Neural cell (in vitro differentiated cells): ENCODE results near the gene RAB17. TPM values are rescaled to one million over a fixed set of nuclear protein-coding genes. Genes with fewer than 3 reads are reported as not detected.

Experiments
- H2AFZ ChIP-seq: fragments of 200-600, 300-800 bp; sonication (generic), shearing (Covaris generic); 2 replicates; pipeline ENCODE4 v1.6.0; 2014; ENCODE audit warnings: low read depth, mild to moderate bottlenecking, antibody characterized with exemption, low read length, moderate library complexity
- H3F3A ChIP-seq: fragments of 200-600 bp; shearing (Covaris generic); 2 replicates; pipeline ENCODE4 v1.6.1; 2016; ENCODE audit warnings: mild to moderate bottlenecking, moderate library complexity, mixed read lengths, antibody characterized with exemption, low read length; ENCODE audit not compliant: insufficient read depth, poor library complexity, severe bottlenecking
- H3K27ac ChIP-seq: fragments of 200-600, 300-800 bp; sonication (generic), shearing (Covaris generic); 2 replicates; pipeline ENCODE4 v1.5.1; 2014; ENCODE audit warnings: mild to moderate bottlenecking, low read length, moderate library complexity
- H3K27me3 ChIP-seq: fragments of 300-800, 200-600 bp; sonication (generic), shearing (Covaris generic); 2 replicates; pipeline ENCODE4 v1.6.0; 2014; ENCODE audit warnings: mild to moderate bottlenecking, low read depth, low read length, moderate library complexity; ENCODE audit not compliant: insufficient read depth
- H3K36me3 ChIP-seq: fragments of 300-800, 200-600 bp; sonication (generic), shearing (Covaris generic); 2 replicates; pipeline ENCODE4 v1.5.1; 2014; ENCODE audit warnings: mild to moderate bottlenecking, antibody characterized with exemption, low read length, moderate library complexity; ENCODE audit not compliant: insufficient read depth
- H3K4me2 ChIP-seq: fragments of 300-800, 200-600 bp; sonication (generic), shearing (Covaris generic); 2 replicates; pipeline ENCODE4 v1.6.0; 2014; ENCODE audit warnings: mild to moderate bottlenecking, low read length
- H3K4me3 ChIP-seq: fragments of 300-800, 200-600 bp; sonication (generic), shearing (Covaris generic); 2 replicates; pipeline ENCODE4 v1.5.1; 2014; ENCODE audit warnings: mild to moderate bottlenecking, low read length, moderate library complexity
- H3K79me2 ChIP-seq: fragments of 200-600 bp; shearing (Covaris generic); replicated peaks from 2 replicates; pipeline ENCODE4 v1.6.0; 2014; ENCODE audit warnings: mild to moderate bottlenecking, low read length, moderate library complexity; ENCODE audit not compliant: insufficient read depth
- H3K9ac ChIP-seq: fragments of 300-800, 200-600 bp; sonication (generic), shearing (Covaris generic); 2 replicates; pipeline ENCODE4 v1.6.1; 2016; ENCODE audit warnings: mild to moderate bottlenecking, low read length, mixed read lengths
- H3K9me2 ChIP-seq: fragments of 200-600 bp; shearing (Covaris generic); 2 replicates; pipeline ENCODE4 v1.6.1; 2016; ENCODE audit warnings: mild to moderate bottlenecking, low read length, mixed read lengths; ENCODE audit not compliant: insufficient read depth
- H3K9me3 ChIP-seq: fragments of 200-600, 300-800 bp; sonication (generic), shearing (Covaris generic); 2 replicates; pipeline ENCODE4 v1.6.1; 2016; ENCODE audit warnings: mild to moderate bottlenecking, mixed run types, low read length, moderate library complexity, mixed read lengths
- H4K20me1 ChIP-seq: fragments of 200-600 bp; shearing (Covaris generic); 2 replicates; pipeline ENCODE4 v1.6.1; 2016; ENCODE audit warnings: mild to moderate bottlenecking, mixed run types; ENCODE audit not compliant: insufficient read depth
- EP300 ChIP-seq: fragments of 450-650 bp; conservative IDR thresholded peaks from 2 replicates; pipeline ENCODE4 v1.6.1; 2014; ENCODE audit warnings: antibody characterized with exemption, mild to moderate bottlenecking, moderate library complexity; ENCODE audit not compliant: poor library complexity, severe bottlenecking
- EZH2 ChIP-seq: fragments of 200-600, 300-800 bp; shearing (Covaris generic), sonication (generic); IDR thresholded peaks from 2 replicates; pipeline ENCODE4 v1.6.1; 2014; ENCODE audit warnings: antibody characterized with exemption, low read length, borderline replicate concordance, mild to moderate bottlenecking; ENCODE audit not compliant: insufficient read depth, poor library complexity, severe bottlenecking
- MXI1 ChIP-seq: fragments of 450-650 bp; conservative IDR thresholded peaks from 2 replicates; pipeline ENCODE4 v1.6.1; 2014; ENCODE audit warnings: antibody characterized with exemption, mild to moderate bottlenecking; ENCODE audit not compliant: poor library complexity, severe bottlenecking
- POLR2AphosphoS5 ChIP-seq: IDR thresholded peaks from 2 replicates; pipeline ENCODE4 v1.6.1; 2012
- RAD21 ChIP-seq: fragments of 450-650 bp; conservative IDR thresholded peaks from 2 replicates; pipeline ENCODE4 v1.6.1; 2014; ENCODE audit warnings: antibody characterized with exemption, mild to moderate bottlenecking, moderate library complexity
- SMC3 ChIP-seq: fragments of 450-650 bp; conservative IDR thresholded peaks from 2 replicates; pipeline ENCODE4 v1.6.1; 2014; ENCODE audit warnings: antibody characterized with exemption, mild to moderate bottlenecking, moderate library complexity; ENCODE audit not compliant: poor library complexity
- TAF1 ChIP-seq: IDR thresholded peaks from 2 replicates; pipeline ENCODE4 v1.6.1; 2012; ENCODE audit warnings: low read depth
- polyA plus RNA-seq: library from polyadenylated mRNA; depleted of rRNA; stranded (reverse); fragments of >200 nt; gene quantifications from 2 replicates; pipeline ENCODE4 v1.2.3, GENCODE V29; 2014
- TF ChIP-seq, protein P1 (sequence below): IDR thresholded peaks from 2 replicates; pipeline ENCODE4 v1.6.1; 2012; ENCODE audit warnings: borderline replicate concordance
- TF ChIP-seq, protein P2 (sequence below): fragments of 450-650 bp; IDR thresholded peaks from 2 replicates; pipeline ENCODE4 v1.5.1; 2014; ENCODE audit warnings: antibody characterized with exemption, mild to moderate bottlenecking, moderate library complexity; ENCODE audit not compliant: poor library complexity, severe bottlenecking

The RAB17 gene
- polyA plus RNA-seq, 1 donor from 2014 or later: not detected

- Histone ChIP-seq H3K9me3 (no peaks in the 10 kb centered on the region), H3K79me2 (no peaks in the 10 kb centered on the region), H3K9me2 (no peaks in the 10 kb centered on the region), H3K27ac (no peak overlapping the region), H3K27me3 (no peaks in the 10 kb centered on the region), H4K20me1 (no peaks in the 10 kb centered on the region), H3K4me2 (no peak overlapping the region), H3K9ac (no peak overlapping the region), H3K36me3 (no peaks in the 10 kb centered on the region), H2AFZ (no peak overlapping the region), H3K4me3 (no peak overlapping the region), H3F3A (no peaks in the 10 kb centered on the region)
- TF ChIP-seq EZH2: no peak
- no peak for TF ChIP-seq TAF1
- TF ChIP-seq, protein P1, sequence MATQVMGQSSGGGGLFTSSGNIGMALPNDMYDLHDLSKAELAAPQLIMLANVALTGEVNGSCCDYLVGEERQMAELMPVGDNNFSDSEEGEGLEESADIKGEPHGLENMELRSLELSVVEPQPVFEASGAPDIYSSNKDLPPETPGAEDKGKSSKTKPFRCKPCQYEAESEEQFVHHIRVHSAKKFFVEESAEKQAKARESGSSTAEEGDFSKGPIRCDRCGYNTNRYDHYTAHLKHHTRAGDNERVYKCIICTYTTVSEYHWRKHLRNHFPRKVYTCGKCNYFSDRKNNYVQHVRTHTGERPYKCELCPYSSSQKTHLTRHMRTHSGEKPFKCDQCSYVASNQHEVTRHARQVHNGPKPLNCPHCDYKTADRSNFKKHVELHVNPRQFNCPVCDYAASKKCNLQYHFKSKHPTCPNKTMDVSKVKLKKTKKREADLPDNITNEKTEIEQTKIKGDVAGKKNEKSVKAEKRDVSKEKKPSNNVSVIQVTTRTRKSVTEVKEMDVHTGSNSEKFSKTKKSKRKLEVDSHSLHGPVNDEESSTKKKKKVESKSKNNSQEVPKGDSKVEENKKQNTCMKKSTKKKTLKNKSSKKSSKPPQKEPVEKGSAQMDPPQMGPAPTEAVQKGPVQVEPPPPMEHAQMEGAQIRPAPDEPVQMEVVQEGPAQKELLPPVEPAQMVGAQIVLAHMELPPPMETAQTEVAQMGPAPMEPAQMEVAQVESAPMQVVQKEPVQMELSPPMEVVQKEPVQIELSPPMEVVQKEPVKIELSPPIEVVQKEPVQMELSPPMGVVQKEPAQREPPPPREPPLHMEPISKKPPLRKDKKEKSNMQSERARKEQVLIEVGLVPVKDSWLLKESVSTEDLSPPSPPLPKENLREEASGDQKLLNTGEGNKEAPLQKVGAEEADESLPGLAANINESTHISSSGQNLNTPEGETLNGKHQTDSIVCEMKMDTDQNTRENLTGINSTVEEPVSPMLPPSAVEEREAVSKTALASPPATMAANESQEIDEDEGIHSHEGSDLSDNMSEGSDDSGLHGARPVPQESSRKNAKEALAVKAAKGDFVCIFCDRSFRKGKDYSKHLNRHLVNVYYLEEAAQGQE: no peak
- no peak for TF ChIP-seq RAD21
- no peak for TF ChIP-seq EP300
Observed at GRCh38 chr2:237602409-237602808, 11.9 kb upstream of the RAB17 start.

- H3K4me2 ChIP-seq: no peak overlapping the region
Observed at GRCh38 chr2:237601453-237602116, 11.1 kb upstream of the RAB17 start.

More at GRCh38 chr2:237601453-237602116, 11.1 kb upstream of the RAB17 start:
- Histone ChIP-seq H3K79me2 (no peaks in the 10 kb centered on the region), H3K4me3 (no peak overlapping the region), H4K20me1 (no peaks in the 10 kb centered on the region), H3K9me2 (no peaks in the 10 kb centered on the region), H3K36me3 (no peaks in the 10 kb centered on the region), H2AFZ (no peak overlapping the region), H3K9ac (no peak overlapping the region), H3F3A (no peaks in the 10 kb centered on the region), H3K27ac (no peak overlapping the region), H3K9me3 (no peaks in the 10 kb centered on the region), H3K27me3 (no peaks in the 10 kb centered on the region)
- TF ChIP-seq TAF1 (no peak), MXI1 (no peak), RAD21 (no peak), EZH2 (no peak), POLR2AphosphoS5 (no peak), SMC3 (no peak), EP300 (no peak)
- TF ChIP-seq, protein P1: no peak
- TF ChIP-seq, protein P2, sequence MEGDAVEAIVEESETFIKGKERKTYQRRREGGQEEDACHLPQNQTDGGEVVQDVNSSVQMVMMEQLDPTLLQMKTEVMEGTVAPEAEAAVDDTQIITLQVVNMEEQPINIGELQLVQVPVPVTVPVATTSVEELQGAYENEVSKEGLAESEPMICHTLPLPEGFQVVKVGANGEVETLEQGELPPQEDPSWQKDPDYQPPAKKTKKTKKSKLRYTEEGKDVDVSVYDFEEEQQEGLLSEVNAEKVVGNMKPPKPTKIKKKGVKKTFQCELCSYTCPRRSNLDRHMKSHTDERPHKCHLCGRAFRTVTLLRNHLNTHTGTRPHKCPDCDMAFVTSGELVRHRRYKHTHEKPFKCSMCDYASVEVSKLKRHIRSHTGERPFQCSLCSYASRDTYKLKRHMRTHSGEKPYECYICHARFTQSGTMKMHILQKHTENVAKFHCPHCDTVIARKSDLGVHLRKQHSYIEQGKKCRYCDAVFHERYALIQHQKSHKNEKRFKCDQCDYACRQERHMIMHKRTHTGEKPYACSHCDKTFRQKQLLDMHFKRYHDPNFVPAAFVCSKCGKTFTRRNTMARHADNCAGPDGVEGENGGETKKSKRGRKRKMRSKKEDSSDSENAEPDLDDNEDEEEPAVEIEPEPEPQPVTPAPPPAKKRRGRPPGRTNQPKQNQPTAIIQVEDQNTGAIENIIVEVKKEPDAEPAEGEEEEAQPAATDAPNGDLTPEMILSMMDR: no peak
